Right atrium auricular region (tissue), 2 donors: Measurements from ENCODE around the gene TAP2. TPM values are rescaled to one million over a fixed set of nuclear protein-coding genes. Genes with fewer than 3 reads are reported as not detected.

Experiments
- DNase-seq: peaks from one replicate; pipeline ENCODE4 v3.0.0-alpha.2; 2019; ENCODE audit warnings: low spot score
- H3K27ac ChIP-seq, 2 donors: fragments of 200-600 bp; sonication (generic); 1 replicate in 1 of 2; 2 replicates in 1 of 2; pipeline ENCODE4 v1.5.1; 2016 to 2019
- H3K27me3 ChIP-seq, 2 donors: fragments of 200-600 bp; sonication (generic); one replicate each; pipeline versions ENCODE4 v1.5.1 to v1.6.0; 2017 to 2019
- H3K36me3 ChIP-seq: fragments of 200-600 bp; sonication (generic); one replicate; pipeline ENCODE4 v1.5.1; 2016
- H3K4me1 ChIP-seq, 2 donors: fragments of 200-600 bp; sonication (generic); one replicate each; pipeline versions ENCODE4 v1.5.1 to v1.6.0; 2017 to 2019
- H3K4me3 ChIP-seq, 2 donors: fragments of 200-600 bp; sonication (generic); 1 replicate in 1 of 2; 2 replicates in 1 of 2; pipeline ENCODE4 v1.5.1; 2017 to 2019; ENCODE audit warnings: mild to moderate bottlenecking in 1 of 2, moderate library complexity in 1 of 2
- H3K9me3 ChIP-seq, 2 donors: fragments of 200-600 bp; sonication (generic); one replicate each; pipeline ENCODE4 v1.5.1; 2019
- total RNA-seq, 2 donors: library from RNA; depleted of rRNA; stranded (reverse); fragments of >200 nt; gene quantifications; one replicate each; pipeline ENCODE4 v1.1.0, GENCODE V29; 2016
- TF ChIP-seq, protein P1 (sequence below), 2 donors: fragments of 200-600 bp; sonication (generic); IDR thresholded peaks; one replicate each; pipeline ENCODE4 v1.5.1; 2019; ENCODE audit warnings: antibody characterized with exemption in 2 of 2

TAP2 gene
- total RNA-seq, 2 donors from 2014 or later, result 3.4 to 6.3 TPM

DNA sequence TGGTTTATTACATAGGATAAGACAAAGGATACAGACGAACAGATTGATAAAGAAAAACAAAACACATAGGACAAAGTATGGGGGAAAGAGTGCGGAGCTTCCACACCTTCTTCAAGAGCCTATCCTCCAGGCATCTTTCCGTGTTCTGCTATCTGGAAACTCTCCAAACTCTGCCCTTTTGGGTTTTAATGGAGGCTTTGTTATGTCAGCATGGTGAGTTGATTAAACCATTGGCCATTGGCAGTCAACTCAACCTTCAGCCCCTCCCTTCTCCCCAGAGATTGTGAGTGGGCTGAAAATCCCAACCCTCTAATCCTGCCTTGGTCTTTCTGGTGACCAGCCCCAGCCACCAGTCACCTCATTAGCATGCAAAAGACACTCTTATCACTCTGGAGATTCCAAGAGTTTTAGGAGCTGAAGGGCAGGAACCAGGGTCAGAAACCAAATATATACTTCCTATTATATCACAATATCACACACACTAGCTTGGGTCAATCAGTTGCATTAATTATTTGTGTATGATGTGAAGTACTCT, 45.6 kb downstream of the TAP2 start:
- DNase-seq, result no peak
- no peaks in the 10 kb centered on the region for H3K36me3 ChIP-seq
- no peaks in the 10 kb centered on the region for H3K9me3 ChIP-seq
- no peak overlapping the region for H3K4me3 ChIP-seq
- TF ChIP-seq, protein P1, sequence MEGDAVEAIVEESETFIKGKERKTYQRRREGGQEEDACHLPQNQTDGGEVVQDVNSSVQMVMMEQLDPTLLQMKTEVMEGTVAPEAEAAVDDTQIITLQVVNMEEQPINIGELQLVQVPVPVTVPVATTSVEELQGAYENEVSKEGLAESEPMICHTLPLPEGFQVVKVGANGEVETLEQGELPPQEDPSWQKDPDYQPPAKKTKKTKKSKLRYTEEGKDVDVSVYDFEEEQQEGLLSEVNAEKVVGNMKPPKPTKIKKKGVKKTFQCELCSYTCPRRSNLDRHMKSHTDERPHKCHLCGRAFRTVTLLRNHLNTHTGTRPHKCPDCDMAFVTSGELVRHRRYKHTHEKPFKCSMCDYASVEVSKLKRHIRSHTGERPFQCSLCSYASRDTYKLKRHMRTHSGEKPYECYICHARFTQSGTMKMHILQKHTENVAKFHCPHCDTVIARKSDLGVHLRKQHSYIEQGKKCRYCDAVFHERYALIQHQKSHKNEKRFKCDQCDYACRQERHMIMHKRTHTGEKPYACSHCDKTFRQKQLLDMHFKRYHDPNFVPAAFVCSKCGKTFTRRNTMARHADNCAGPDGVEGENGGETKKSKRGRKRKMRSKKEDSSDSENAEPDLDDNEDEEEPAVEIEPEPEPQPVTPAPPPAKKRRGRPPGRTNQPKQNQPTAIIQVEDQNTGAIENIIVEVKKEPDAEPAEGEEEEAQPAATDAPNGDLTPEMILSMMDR (IDR thresholded peaks at IDR 0.05), result no peak
- no peaks in the 10 kb centered on the region for H3K27me3 ChIP-seq
- H3K4me1 ChIP-seq, result peaks cover 0 to 8% of the 10 kb centered on the region in 2 donors
- H3K27ac ChIP-seq, result no peak overlapping the region

DNA sequence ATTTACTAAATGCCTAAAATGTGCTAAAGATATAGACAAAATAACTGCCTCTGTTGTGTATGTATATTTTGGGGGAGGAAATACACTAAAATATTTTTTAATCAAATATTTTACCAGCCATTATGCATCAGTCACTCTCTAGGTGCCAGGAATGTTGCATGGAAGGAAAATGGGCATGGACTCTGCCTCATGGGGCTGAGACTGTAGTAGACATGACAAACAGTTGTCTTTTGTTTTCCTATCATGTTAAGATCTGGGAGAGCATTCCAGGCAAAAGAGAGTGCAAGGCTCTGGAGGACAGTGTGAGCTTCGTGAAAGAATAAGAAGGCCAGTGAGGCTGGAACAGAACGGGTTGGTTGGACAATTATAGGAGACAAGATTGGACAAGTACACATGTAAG, 48.2 kb downstream of the TAP2 start:
- Histone ChIP-seq H3K36me3 (no peaks in the 10 kb centered on the region), H3K27ac (no peak overlapping the region), H3K27me3 (no peaks in the 10 kb centered on the region), H3K4me1 (no peaks in the 10 kb centered on the region), H3K4me3 (no peak overlapping the region), H3K9me3 (no peaks in the 10 kb centered on the region)
- TF ChIP-seq, protein P1 (IDR thresholded peaks at IDR 0.05), result no peak
- no peak for DNase-seq

Other genes starting within 250 kb of the TAP2 start
- gene HLA-DRB1, start 248.9 kb downstream of the TAP2 start, total RNA-seq, result 10 to 100 TPM; 24.0 to 37.6 TPM
- 1 to 10 TPM in 1 of 2 donors, under 1 TPM in 1; 0.63 to 2.9 TPM for gene HLA-DQA1, start 201.3 kb downstream of the TAP2 start, total RNA-seq
- 1 to 10 TPM in 1 of 2 donors, under 1 TPM in 1; 0.59 to 1.8 TPM for gene HLA-DQB1, start 172.1 kb downstream of the TAP2 start, total RNA-seq
- gene HLA-DQA2, start 97.3 kb downstream of the TAP2 start, total RNA-seq, result under 1 TPM in 1 of 2 donors, not detected in 1; 0.75 TPM
- gene HLA-DQB2, start 75.2 kb downstream of the TAP2 start, total RNA-seq, result 1 to 10 TPM in 1 of 2 donors, not detected in 1; 1.3 TPM
- gene HLA-DOB, start 21.7 kb downstream of the TAP2 start, total RNA-seq, result not detected
- 10 to 100 TPM; 15.4 to 29.2 TPM for gene PSMB8, start 5.3 kb upstream of the TAP2 start, total RNA-seq
- 10 to 100 TPM; 11.9 to 26.5 TPM for gene TAP1, start 15.0 kb upstream of the TAP2 start, total RNA-seq
- 10 to 100 TPM; 10.9 to 17.6 TPM for gene PSMB9, start 15.5 kb upstream of the TAP2 start, total RNA-seq
- 10 to 100 TPM in 1 of 2 donors, 1 to 10 TPM in 1; 3.6 to 12.9 TPM for gene HLA-DMB, start 102.3 kb upstream of the TAP2 start, total RNA-seq
- 10 to 100 TPM in 1 of 2 donors, 1 to 10 TPM in 1; 9.2 to 15.4 TPM for gene HLA-DMA, start 114.4 kb upstream of the TAP2 start, total RNA-seq
- 10 to 100 TPM; 56.9 to 91.1 TPM for gene BRD2, start 129.9 kb upstream of the TAP2 start, total RNA-seq
- 10 to 100 TPM in 1 of 2 donors, 1 to 10 TPM in 1; 2.6 to 15.6 TPM for gene HLA-DOA, start 170.9 kb upstream of the TAP2 start, total RNA-seq
- 10 to 100 TPM; 13.1 to 60.5 TPM for gene HLA-DPA1, start 234.9 kb upstream of the TAP2 start, total RNA-seq
- 10 to 100 TPM; 22.0 to 76.7 TPM for gene HLA-DPB1, start 237.3 kb upstream of the TAP2 start, total RNA-seq